ENCODE data around the gene INKA2. TPM values are rescaled to one million over a fixed set of nuclear protein-coding genes. Genes with fewer than 3 reads are reported as not detected.

INKA2 gene
- total RNA-seq, 6 experiments from 2014 or later, result 0.43 to 2.2 (median 1.4) TPM

DNA sequence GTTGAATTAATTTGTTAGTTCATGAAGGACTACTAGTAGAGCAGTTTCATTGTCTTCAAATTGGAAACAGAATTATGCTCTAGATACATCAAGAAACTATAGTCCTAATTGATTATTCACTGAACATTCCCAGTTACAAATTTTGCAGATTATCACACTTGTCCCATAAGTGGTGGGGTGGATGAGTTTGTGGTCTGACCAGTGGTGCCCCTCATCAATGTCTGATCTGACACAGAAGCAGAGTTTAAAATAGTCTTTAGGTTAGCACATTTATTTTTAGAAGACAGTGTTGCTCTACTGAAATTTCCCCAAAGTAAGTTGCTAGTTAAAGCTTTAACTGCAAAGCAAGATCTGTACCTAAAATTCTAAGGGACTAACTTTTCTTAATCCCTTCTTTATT, 42.9 kb downstream of the INKA2 start:
- DNase-seq (no peak), ATAC-seq (no peak)
- Histone ChIP-seq H3K9me3 (no peaks in the 10 kb centered on the region), H3K36me3 (peaks cover 0 to 20% (median 8%) of the 10 kb centered on the region in 4 donors), H3K27me3 (no peaks in the 10 kb centered on the region), H3K27ac (no peak overlapping the region), H3K4me3 (no peak overlapping the region), H3K4me1 (no peaks in the 10 kb centered on the region)
- no peak for TF ChIP-seq POLR2A (IDR thresholded peaks at IDR 0.05)
- TF ChIP-seq, protein P1, sequence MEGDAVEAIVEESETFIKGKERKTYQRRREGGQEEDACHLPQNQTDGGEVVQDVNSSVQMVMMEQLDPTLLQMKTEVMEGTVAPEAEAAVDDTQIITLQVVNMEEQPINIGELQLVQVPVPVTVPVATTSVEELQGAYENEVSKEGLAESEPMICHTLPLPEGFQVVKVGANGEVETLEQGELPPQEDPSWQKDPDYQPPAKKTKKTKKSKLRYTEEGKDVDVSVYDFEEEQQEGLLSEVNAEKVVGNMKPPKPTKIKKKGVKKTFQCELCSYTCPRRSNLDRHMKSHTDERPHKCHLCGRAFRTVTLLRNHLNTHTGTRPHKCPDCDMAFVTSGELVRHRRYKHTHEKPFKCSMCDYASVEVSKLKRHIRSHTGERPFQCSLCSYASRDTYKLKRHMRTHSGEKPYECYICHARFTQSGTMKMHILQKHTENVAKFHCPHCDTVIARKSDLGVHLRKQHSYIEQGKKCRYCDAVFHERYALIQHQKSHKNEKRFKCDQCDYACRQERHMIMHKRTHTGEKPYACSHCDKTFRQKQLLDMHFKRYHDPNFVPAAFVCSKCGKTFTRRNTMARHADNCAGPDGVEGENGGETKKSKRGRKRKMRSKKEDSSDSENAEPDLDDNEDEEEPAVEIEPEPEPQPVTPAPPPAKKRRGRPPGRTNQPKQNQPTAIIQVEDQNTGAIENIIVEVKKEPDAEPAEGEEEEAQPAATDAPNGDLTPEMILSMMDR (IDR thresholded peaks at IDR 0.05), result no peak
- intact Hi-C loops (cut with DNase I), result no loop called here

DNA sequence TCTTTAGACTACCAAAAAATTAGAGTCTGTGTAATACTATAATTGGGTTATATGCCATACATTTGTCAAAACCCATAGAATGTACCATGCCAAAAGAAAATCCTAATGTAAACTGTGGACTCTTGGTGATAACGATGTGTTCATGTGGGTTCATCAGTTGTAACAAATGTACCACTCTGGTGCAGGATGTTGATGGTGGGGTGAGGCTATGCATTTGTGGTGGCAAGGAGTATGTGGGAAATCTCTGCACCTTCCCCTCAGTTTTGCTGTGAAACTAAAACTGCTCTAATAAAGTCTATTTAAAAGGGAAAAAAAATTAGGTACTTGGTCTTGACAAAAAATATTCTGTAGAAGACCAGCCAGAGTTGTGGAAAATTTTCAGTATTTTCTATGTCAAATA, 43.4 kb downstream of the INKA2 start:
- Histone ChIP-seq H3K27ac (no peak overlapping the region), H3K27me3 (no peaks in the 10 kb centered on the region), H3K4me3 (no peak overlapping the region), H3K36me3 (peaks cover 0 to 17% (median 8%) of the 10 kb centered on the region in 4 donors), H3K9me3 (no peaks in the 10 kb centered on the region), H3K4me1 (no peaks in the 10 kb centered on the region)
- no peak for TF ChIP-seq POLR2A (IDR thresholded peaks at IDR 0.05)
- TF ChIP-seq, protein P1 (IDR thresholded peaks at IDR 0.05), result no peak
- ATAC-seq (no peak), DNase-seq (no peak)
- WGBS (ENCODE audit: insufficient coverage, low coverage, low lambda C conversion rate, missing lambda C conversion rate), result 67% methylated on average over 1 of the region's 1 CpG
- intact Hi-C loops (cut with DNase I), result no loop called here

DNA sequence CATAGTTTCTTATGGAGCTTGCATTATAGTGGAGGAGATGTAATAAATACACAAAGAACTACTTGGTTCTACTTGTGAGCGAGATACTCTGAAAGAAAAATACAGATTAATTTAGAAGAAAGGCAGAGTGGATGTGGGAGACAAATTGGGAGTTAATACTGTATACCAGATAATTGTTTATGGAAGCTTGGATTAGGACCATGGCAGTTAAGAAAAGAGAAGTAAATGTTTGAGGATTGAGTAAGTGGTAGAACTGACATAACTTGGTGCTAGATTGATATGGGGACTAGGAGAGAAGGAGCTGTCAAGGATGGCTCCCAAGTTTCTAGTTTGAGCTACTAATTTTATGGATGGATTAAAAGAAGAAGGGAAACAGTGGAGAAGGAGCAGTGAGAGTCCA, 47.3 kb downstream of the INKA2 start:
- Histone ChIP-seq H3K36me3 (peaks cover 0 to 4% (median 0%) of the 10 kb centered on the region in 4 donors), H3K9me3 (no peaks in the 10 kb centered on the region), H3K4me1 (peaks cover 0 to 4% (median 0%) of the 10 kb centered on the region in 4 donors), H3K4me3 (no peak overlapping the region), H3K27me3 (no peaks in the 10 kb centered on the region), H3K27ac (no peak overlapping the region)
- intact Hi-C loops (cut with DNase I), result no loop called here
- TF ChIP-seq POLR2A (IDR thresholded peaks at IDR 0.05), result no peak
- TF ChIP-seq, protein P1 (IDR thresholded peaks at IDR 0.05), result no peak
- DNase-seq, result no peak
- no peak for ATAC-seq
- WGBS (ENCODE audit: insufficient coverage, low coverage, low lambda C conversion rate, missing lambda C conversion rate), result 100% methylated on average over 1 of the region's 1 CpG

DNA sequence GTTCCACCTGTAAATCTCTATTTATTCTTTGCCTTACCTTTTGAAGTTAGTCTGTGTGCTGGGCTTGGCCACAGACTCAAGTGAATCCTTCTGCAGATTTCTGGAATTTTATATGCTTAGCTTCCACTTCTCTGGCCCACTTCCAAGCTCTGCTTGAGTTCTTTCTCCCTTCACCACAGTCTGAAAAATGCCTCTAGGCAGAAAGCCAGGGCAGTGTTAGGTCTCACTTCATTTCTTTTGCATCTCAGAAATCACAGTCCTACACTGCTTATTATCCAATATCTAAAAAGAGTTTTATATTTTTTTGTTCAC, 48.9 kb downstream of the INKA2 start:
- Histone ChIP-seq H3K4me1 (peaks cover 0 to 4% (median 0%) of the 10 kb centered on the region in 4 donors), H3K9me3 (no peaks in the 10 kb centered on the region), H3K27me3 (no peaks in the 10 kb centered on the region), H3K27ac (no peak overlapping the region), H3K4me3 (no peak overlapping the region), H3K36me3 (peaks cover 0 to 4% (median 0%) of the 10 kb centered on the region in 4 donors)
- intact Hi-C loops (cut with DNase I), result no loop called here
- no peak for DNase-seq
- TF ChIP-seq, protein P1 (IDR thresholded peaks at IDR 0.05), result no peak
- no peak for TF ChIP-seq POLR2A (IDR thresholded peaks at IDR 0.05)
- ATAC-seq, result peak in 1 of 4 donors; percentile 32

Small RNA genes lying within 50 kb of the gene (small RNA-seq; reads per million reads assigned to genes)
- gene INKA2, result 0 to 0.39 reads per million in 2 experiments

Other genes with a start within 250 kb of the INKA2 start
- gene ADORA3, start 235.8 kb downstream of the INKA2 start, total RNA-seq, result 1 to 10 TPM; 2.7 to 6.3 (median 3.9) TPM
- gene TMIGD3, start 235.8 kb downstream of the INKA2 start, total RNA-seq, result 1 to 10 TPM; 2.4 to 9.7 (median 5.8) TPM
- 10 to 100 TPM; 25.9 to 53.8 (median 33.3) TPM for gene RAP1A, start 119.6 kb downstream of the INKA2 start, total RNA-seq
- 10 to 100 TPM in 2 of 6 experiments, 1 to 10 TPM in 4; 3.9 to 11.6 (median 5.1) TPM for gene DDX20, start 16.5 kb upstream of the INKA2 start, total RNA-seq